Measurements from ENCODE around the gene TMEM205. TPM values are rescaled to one million over a fixed set of nuclear protein-coding genes. Genes with fewer than 3 reads are reported as not detected.

The TMEM205 gene
- total RNA-seq, 1 experiment from 2014 or later: 54.9 TPM

DNA sequence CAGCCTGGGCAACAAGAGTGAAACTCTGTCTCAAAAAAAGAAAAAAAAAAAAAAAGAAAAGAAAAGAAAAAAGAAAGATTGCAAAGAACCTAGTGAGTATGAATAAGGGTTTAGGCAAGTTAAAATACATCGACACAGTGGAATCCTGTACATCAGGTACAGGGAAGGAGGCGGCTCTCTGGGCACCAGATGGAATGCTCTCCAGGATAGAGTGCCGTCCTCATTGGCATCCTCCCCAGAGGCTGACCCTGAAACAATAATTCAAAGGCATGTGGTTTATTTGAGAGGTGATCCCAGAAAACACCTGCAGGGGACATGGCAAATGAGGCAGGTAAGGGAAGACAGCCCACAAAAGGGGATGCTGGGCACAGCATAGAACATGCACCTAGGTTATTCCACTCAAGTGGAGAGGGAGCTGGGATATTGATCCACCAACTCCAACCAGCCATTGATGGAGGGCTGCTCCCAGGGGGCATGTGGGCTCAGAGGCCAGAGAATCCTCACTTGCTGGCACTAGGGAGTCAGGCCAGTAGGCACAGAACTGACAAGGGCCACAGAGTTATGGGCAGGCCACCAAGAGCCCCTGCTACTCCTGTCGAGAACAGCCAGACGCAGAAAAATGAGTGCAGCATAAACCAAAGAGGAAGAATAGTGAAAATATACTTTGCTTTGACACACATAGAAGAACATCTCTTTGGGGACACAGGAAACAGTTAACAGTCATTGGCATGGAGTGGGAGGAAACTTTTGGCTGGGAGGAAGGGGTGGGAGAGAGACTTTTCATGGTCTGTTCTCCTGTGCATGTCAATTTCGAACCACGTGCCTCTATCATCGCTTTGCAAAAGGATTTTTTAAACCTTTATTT lies 45.9 kb downstream of the TMEM205 start:
- no peak for DNase-seq (ENCODE audit: low spot score)

GRCh38 chr19:11296264-11296663 lies 49.8 kb downstream of the TMEM205 start:
- DNase-seq (ENCODE audit: low spot score): no peak

- no peak for DNase-seq (ENCODE audit: low spot score)
Measured at GRCh38 chr19:11295665-11296245, 50.3 kb downstream of the TMEM205 start, which contains the start of gene TSPAN16. Gene TSPAN16, plus strand, starts transcription at chr19:11296160. Its CDS starts 138 bp downstream, at chr19:11296298.

DNA sequence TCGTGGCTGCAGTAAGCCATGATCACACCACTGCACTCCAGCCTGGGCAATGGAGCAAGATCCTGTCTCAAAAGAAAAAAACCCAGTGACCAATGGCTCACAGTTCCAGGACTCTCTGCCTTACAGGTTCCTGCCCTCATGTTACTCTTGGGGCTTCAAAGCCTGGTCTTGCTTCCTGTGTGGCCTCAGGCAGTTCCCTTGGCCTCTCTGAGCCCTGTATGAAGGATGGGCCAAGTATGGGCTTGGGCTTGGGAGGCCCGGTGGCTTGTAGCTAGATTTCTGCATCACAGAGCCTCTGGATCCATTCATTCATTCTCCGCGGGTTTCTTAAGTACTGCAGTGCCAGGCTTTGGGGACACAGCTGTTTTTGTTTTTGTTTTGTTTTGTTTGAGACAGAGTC lies 50.9 kb downstream of the TMEM205 start:
- no peak for DNase-seq (ENCODE audit: low spot score)

DNA sequence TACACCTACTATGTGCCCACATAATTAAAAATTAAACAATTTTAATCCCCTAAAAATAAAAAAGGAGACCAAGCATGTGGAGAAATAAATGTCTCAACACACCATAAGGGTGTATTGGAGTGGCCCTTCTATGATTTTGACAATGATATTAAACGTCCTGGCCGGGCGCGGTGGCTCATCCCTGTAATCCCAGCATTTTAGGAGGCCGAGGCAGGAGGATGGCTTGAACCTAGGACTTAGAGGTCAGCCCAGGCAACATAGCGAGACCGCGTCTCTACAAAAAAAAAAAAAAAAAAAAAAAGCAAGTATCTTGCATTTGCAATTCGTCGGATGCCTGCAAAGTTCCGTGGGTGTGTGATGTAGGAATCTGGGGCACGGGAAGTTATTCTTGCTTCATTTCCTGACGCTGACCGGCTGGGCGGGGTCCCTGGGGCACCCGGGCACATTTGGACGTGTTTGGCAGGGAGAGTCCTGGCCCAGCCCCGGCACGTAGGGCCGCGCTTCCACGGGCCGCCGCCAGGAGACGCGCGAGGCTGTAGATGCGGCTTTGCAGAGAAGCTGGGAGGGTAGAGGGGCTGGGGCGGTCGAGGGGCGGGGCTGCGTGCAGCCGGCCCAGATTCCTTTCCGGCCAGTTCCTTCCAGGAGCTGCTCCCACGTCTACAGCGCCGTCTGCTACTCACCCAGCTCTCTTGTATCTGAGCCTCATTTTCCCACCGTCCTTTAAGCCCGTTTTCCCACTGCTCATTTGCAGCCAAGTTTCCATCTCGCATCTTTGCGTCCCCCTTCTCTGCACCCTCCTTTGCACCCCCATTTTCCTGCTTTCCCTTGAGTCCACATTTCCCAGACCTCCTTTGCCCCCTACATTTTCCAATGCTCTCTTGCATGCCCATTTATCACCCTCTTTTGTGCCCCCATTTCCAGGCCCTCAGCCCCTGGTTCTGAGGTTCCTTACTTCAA lies 52.4 kb downstream of the TMEM205 start:
- peak; percentile 90 for DNase-seq (ENCODE audit: low spot score)

Other genes starting within 250 kb of the TMEM205 start
- gene SPC24, start 190.5 kb downstream of the TMEM205 start, total RNA-seq (2014; rRNA removed; shearing (Covaris generic)): 109 and 113 TPM in 2 replicates
- gene KANK2, start 148.7 kb downstream of the TMEM205 start, total RNA-seq (2014; rRNA removed; shearing (Covaris generic)): 135 and 144 TPM in 2 replicates
- gene ANGPTL8, start 106.6 kb downstream of the TMEM205 start, total RNA-seq (2014; rRNA removed; shearing (Covaris generic)): not detected in 2 replicates
- 3.8 and 4.4 TPM in 2 replicates for gene DOCK6, start 83.7 kb downstream of the TMEM205 start, total RNA-seq (2014; rRNA removed; shearing (Covaris generic))
- gene TSPAN16, start 50.1 kb downstream of the TMEM205 start, total RNA-seq (2014; rRNA removed; shearing (Covaris generic)): not detected in 2 replicates
- gene RAB3D, start 6.6 kb downstream of the TMEM205 start, total RNA-seq (2014; rRNA removed; shearing (Covaris generic)): 1.3 and 2.6 TPM in 2 replicates
- gene CCDC159, start 251 bp upstream of the TMEM205 start, total RNA-seq (2014; rRNA removed; shearing (Covaris generic)): 1.3 and 10.1 TPM in 2 replicates
- 15.7 and 19.4 TPM in 2 replicates for gene PLPPR2, start 9.2 kb upstream of the TMEM205 start, total RNA-seq (2014; rRNA removed; shearing (Covaris generic))
- gene SWSAP1, start 28.4 kb upstream of the TMEM205 start, total RNA-seq (2014; rRNA removed; shearing (Covaris generic)): 0.65 and 1.6 TPM in 2 replicates
- gene EPOR, start 38.0 kb upstream of the TMEM205 start, total RNA-seq (2014; rRNA removed; shearing (Covaris generic)): 3.7 and 5.3 TPM in 2 replicates
- gene RGL3, start 73.0 kb upstream of the TMEM205 start, total RNA-seq (2014; rRNA removed; shearing (Covaris generic)): 4.8 and 11.1 TPM in 2 replicates
- gene ODAD3, start 88.9 kb upstream of the TMEM205 start, total RNA-seq (2014; rRNA removed; shearing (Covaris generic)): 1.5 and 6.1 TPM in 2 replicates
- gene PRKCSH, start 89.4 kb upstream of the TMEM205 start, total RNA-seq (2014; rRNA removed; shearing (Covaris generic)): 149 and 173 TPM in 2 replicates
- not detected in 2 replicates for gene ELAVL3, start 134.8 kb upstream of the TMEM205 start, total RNA-seq (2014; rRNA removed; shearing (Covaris generic))
- 5.2 and 21.2 TPM in 2 replicates for gene ZNF653, start 159.6 kb upstream of the TMEM205 start, total RNA-seq (2014; rRNA removed; shearing (Covaris generic))
- 44.0 and 54.0 TPM in 2 replicates for gene ECSIT, start 182.9 kb upstream of the TMEM205 start, total RNA-seq (2014; rRNA removed; shearing (Covaris generic))
- 0.78 and 1.9 TPM in 2 replicates for gene CNN1, start 192.6 kb upstream of the TMEM205 start, total RNA-seq (2014; rRNA removed; shearing (Covaris generic))
- 66.7 and 69.2 TPM in 2 replicates for gene ELOF1, start 213.0 kb upstream of the TMEM205 start, total RNA-seq (2014; rRNA removed; shearing (Covaris generic))
- 15.5 and 24.8 TPM in 2 replicates for gene ACP5, start 231.4 kb upstream of the TMEM205 start, total RNA-seq (2014; rRNA removed; shearing (Covaris generic))